T47D (cell line): ENCODE data around the gene PPP1CB.
A peak's percentile ranks its signal among the peaks of the same experiment; 100 is the strongest.

ENCODE experiments used
- DNase-seq, 2 experiments: peaks; one replicate each; pipeline versions ENCODE4 v3.0.0 to v3.0.0-alpha.2; 2011 to 2012; ENCODE audit warnings: low read depth in 1 of 2, low spot score in 1 of 2
- JUND ChIP-seq: IDR thresholded peaks from 2 replicates; pipeline ENCODE4 v1.6.1; 2012; ENCODE audit warnings: low read depth
- in situ Hi-C: cut with HindIII; loops from 2 replicates; pipeline ENCODE4 v1.10.0; 2016; ENCODE audit warnings: low sequenced_read_pairs, low pct_unique_long_range_greater_than_20kb

PPP1CB gene

GRCh38 chr2:28818053-28818452 is 66.4 kb downstream of the PPP1CB start:
- TF ChIP-seq JUND, result no peak
- DNase-seq, result no peak
- in situ Hi-C loops, result no loop called here

- in situ Hi-C loops, result no loop called here
- peak in 1 of 2 experiments; percentile 80 for DNase-seq
- no peak for TF ChIP-seq JUND
These were observed 69.8 kb downstream of the PPP1CB start for GRCh38 chr2:28821295-28821958.

- in situ Hi-C loops, result no loop called here
- TF ChIP-seq JUND, result no peak
- DNase-seq, result no peak
These were observed 70.4 kb downstream of the PPP1CB start for GRCh38 chr2:28822036-28822435.

- TF ChIP-seq JUND, result no peak
- DNase-seq, result no peak
- in situ Hi-C loops, result no loop called here
These were observed 72.6 kb downstream of the PPP1CB start for GRCh38 chr2:28824207-28824606.

- in situ Hi-C loops, result no loop called here
- TF ChIP-seq JUND, result no peak
- DNase-seq, result no peak
These were observed 73.2 kb downstream of the PPP1CB start for GRCh38 chr2:28824870-28825269.

- TF ChIP-seq JUND, result no peak
- no peak for DNase-seq
- in situ Hi-C loops, result no loop called here
These were observed 76.8 kb downstream of the PPP1CB start for GRCh38 chr2:28828382-28828781.

GRCh38 chr2:28833740-28834470 is 82.3 kb downstream of the PPP1CB start:
- no peak for TF ChIP-seq JUND
- no peak for DNase-seq
- in situ Hi-C loops, result no loop called here

GRCh38 chr2:28835781-28836180 is 84.2 kb downstream of the PPP1CB start:
- in situ Hi-C loops, result no loop called here
- TF ChIP-seq JUND, result no peak
- no peak for DNase-seq

GRCh38 chr2:28838971-28839370 is 87.3 kb downstream of the PPP1CB start:
- no peak for DNase-seq
- in situ Hi-C loops, result no loop called here
- no peak for TF ChIP-seq JUND

GRCh38 chr2:28842042-28842441 is 90.4 kb downstream of the PPP1CB start:
- DNase-seq, result no peak
- in situ Hi-C loops, result no loop called here
- no peak for TF ChIP-seq JUND
